Right cardiac atrium (tissue), 5 donors: ENCODE measurements around the gene SBSN. TPM values are rescaled to one million over a fixed set of nuclear protein-coding genes. Genes with fewer than 3 reads are reported as not detected.

Experiments
- ATAC-seq, 2 donors: fragments of 200-7000 bp; cut with Tn5 transposase; one replicate each; pipeline versions ENCODE4 v1.8.0 to v1.9.1; 2020; ENCODE audit warnings: moderate library complexity in 2 of 2, mild to moderate bottlenecking in 1 of 2
- DNase-seq, 3 donors: peaks; one replicate each; pipeline ENCODE4 v3.0.0-alpha.2; 2020
- H3K27ac ChIP-seq: one replicate; pipeline ENCODE4 v1.5.1; 2013; ENCODE audit warnings: mild to moderate bottlenecking, low read length, control low read depth, moderate library complexity
- H3K27me3 ChIP-seq: one replicate; pipeline ENCODE4 v1.6.1; 2013; ENCODE audit not compliant: control insufficient read depth, insufficient read depth
- H3K4me1 ChIP-seq: one replicate; pipeline ENCODE4 v1.6.1; 2013; ENCODE audit warnings: low read length; ENCODE audit not compliant: control insufficient read depth, insufficient read depth
- H3K4me3 ChIP-seq: one replicate; pipeline ENCODE4 v1.5.1; 2013; ENCODE audit warnings: low read length, control low read depth
- H3K9me3 ChIP-seq: one replicate; pipeline ENCODE4 v1.6.1; 2013; ENCODE audit warnings: low read length; ENCODE audit not compliant: control insufficient read depth
- WGBS: extraction: QIAGEN DNeasy Blood & Tissue Kit; methylation state at CpG from one replicate; pipeline ENCODE4 v1.1.7; 2013; 5-methylcytosine and 5-hydroxymethylcytosine counted together
- intact Hi-C, 4 donors: fragments of 100-400 bp; cut with DNase I; formaldehyde crosslinking; loops; one replicate each; pipeline versions ENCODE4 v1.11.0 to v1.14.0; 2022 to 2023
- polyA plus RNA-seq: library from polyadenylated mRNA; stranded (reverse); fragments of 200-250 nt; gene quantifications from one replicate; pipeline ENCODE4 v1.2.3, GENCODE V29; 2013
- total RNA-seq, 4 donors: library from RNA; stranded (reverse); fragmentation: NEBNext Ultra II Directional; extraction: Animal tissue kit (Norgen Biotek cat#: 25700); gene quantifications; one replicate each; pipeline ENCODE4 v1.2.1, GENCODE V29; 2021
- donor health status: healthy with polysubstance abuse.
- donor health status: DM: no; HTN: yes; CAD: no.
- donor health status: DM: no; HTN: no; CAD: no.
- donor health status: DM: no; HTN: yes; CAD: no; lungs with severe emphysema.
- donor health status: DM: yes; HTN: yes; CAD: no.

Gene SBSN
- total and polyA plus RNA-seq, 5 donors, result not detected

DNA sequence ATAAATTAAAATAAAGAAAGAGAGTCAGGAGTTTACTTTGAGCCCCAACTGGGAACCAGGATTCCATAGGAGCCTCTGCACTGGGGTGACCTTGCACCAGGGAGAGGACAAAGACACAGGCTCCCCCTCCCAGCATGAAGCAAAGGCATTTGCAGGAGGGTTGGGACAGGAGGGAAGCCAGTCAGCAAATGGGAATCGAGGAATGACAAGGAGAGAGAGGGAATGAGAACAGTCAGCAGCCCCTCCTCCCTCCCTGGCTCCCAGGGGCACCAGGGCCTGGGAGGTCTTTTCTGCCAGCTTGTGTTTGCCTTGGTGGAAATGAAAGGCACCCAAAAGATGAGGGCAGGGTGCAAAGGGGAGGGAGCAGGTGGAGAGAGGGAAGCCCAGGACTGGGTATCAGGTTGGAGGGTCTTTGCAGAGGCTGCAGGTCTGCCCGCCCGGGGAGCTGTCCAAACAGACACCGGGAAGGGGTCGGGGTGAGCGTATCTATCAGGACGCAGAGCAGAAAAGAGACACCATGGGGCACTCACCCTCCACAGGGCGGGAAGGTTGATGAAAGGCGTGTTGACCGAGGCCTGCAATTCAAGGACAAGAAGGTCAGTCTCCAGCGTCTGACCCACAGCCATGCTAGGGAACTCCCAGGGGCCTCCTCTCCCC is 3.8 kb downstream of the SBSN start:
- intact Hi-C loops, result no loop called here
- no peaks in the 10 kb centered on the region for H3K9me3 ChIP-seq
- H3K27me3 ChIP-seq, result no peaks in the 10 kb centered on the region
- H3K4me1 ChIP-seq, result no peaks in the 10 kb centered on the region
- 29% methylated on average over 11 of the region's 11 CpGs for WGBS
- no peak overlapping the region for H3K27ac ChIP-seq
- no peak for DNase-seq
- no peak for ATAC-seq
- H3K4me3 ChIP-seq, result no peak overlapping the region

DNA sequence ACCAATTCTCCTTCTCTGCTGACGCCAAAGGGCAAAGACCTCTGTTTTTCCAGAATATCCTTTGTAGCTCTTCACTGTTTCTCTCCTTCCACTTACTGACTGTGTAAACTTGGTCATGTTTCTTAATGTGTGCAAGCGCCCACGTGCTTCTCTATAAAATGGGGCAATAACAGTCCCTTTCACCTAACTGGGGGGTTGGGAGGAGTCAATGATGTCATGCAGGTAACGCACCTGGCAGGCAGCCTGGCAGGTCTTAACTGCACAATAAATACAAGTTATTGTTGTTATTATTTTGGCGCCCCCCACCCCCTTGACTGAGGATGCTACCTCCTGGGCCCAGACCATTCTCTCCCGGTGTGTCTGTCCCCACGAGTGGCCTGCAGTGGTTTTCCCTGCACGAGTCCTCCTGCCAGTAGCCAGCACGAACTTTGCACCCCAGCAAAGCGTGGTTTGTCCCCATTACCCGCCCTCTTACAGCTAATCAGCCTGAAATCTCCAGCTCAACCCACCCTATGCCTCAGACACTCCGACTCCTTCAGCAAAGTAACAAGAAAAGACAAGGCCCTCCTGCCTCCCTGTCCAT is 5.3 kb downstream of the SBSN start:
- intact Hi-C loops, result no loop called here
- Histone ChIP-seq H3K4me3 (no peak overlapping the region), H3K27me3 (no peaks in the 10 kb centered on the region), H3K9me3 (no peaks in the 10 kb centered on the region), H3K4me1 (no peaks in the 10 kb centered on the region), H3K27ac (no peak overlapping the region)
- DNase-seq (no peak), ATAC-seq (no peak)
- 81% methylated on average over 12 of the region's 12 CpGs for WGBS

DNA sequence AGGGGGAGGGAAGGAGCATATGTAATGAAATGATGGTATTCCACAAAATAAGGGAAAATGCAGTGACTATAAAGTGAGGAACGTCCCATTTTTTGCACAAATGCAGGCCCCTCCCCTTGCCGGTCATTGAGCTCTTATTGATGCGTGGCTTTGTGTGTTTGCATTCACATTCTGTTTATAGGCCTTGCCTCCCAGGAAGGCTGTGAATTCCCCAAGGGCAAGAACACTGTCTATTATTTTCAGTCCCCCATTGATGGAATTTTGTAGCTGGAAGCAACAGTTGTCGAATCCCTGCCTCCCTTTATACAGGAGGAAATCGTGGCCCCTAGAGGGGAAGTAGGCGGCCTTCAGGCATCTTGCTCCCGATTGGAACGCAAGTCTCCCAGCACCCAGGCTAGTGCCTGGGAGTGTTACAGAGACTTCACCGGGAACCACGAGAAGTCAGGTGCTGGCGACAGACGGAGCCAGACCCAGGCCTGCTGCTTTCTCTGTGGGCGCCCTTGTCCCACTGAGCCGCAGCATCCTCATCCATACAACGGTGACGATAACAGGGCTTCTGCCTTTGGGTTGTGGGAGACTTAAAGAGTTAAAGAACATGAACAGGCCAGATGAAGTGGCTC is 6.9 kb downstream of the SBSN start:
- WGBS, result 57% methylated on average over 16 of the region's 16 CpGs
- no peak overlapping the region for H3K27ac ChIP-seq
- H3K4me3 ChIP-seq, result no peak overlapping the region
- DNase-seq (peak in 1 of 3 donors; percentile 17), ATAC-seq (no peak)
- no peaks in the 10 kb centered on the region for H3K27me3 ChIP-seq
- no peaks in the 10 kb centered on the region for H3K9me3 ChIP-seq
- intact Hi-C loops, result no loop called here
- no peaks in the 10 kb centered on the region for H3K4me1 ChIP-seq

DNA sequence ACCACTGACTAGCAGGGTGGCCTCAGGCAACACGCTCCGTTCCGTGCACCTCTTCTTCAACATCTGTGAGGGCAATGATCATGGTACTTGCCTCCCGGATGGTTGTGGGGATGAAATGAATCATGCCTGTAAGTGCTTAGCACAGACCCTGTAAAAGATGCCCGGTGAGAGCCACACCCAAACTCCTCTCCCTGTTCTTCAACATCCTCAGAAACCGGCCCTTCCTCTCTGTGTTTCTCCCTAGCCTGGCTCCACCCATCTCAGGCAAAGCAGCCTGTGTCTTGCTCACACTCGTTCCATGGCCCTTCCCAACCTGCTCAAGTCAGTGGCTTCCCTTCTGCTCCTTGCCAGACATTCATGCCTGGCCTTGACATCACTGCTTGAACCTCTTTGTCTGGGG is 8.8 kb downstream of the SBSN start:
- WGBS, result 65% methylated on average over 7 of the region's 7 CpGs
- H3K27me3 ChIP-seq, result no peaks in the 10 kb centered on the region

DNA sequence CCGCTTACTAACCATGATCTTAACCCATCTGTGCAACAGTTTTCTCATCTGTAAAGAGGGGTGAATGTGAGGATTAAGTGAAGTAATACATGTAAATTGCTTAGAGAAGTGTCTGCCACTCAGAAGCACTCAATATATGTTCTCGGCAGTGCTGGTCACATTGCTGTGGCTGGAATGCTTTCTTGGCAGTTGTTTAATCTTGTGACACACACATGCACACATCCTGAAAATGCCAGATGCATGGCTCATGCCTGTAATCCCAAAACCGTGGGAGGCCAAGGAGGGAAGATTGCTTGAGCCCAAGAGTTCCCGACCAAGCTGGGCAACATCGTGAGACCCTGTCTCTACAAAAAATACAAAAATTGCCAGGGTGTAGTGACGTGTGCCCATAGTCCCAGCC is 9.8 kb downstream of the SBSN start:
- no peaks in the 10 kb centered on the region for H3K4me1 ChIP-seq
- no peak overlapping the region for H3K4me3 ChIP-seq
- peak in 1 of 3 donors; percentile 6 for DNase-seq
- 44% methylated on average over 6 of the region's 6 CpGs for WGBS
- no peak overlapping the region for H3K27ac ChIP-seq
- H3K27me3 ChIP-seq, result no peaks in the 10 kb centered on the region
- ATAC-seq, result no peak
- intact Hi-C loops, result loop anchor here in 1 of 4 donors (10.0 kb wide), 1 partner anchor 66 kb away; the partner anchor contains the start of gene PMIS2
- H3K9me3 ChIP-seq, result no peaks in the 10 kb centered on the region

More for the DNA sequence above, 8.8 kb downstream of the SBSN start:
- Histone ChIP-seq H3K9me3 (no peaks in the 10 kb centered on the region), H3K27ac (no peak overlapping the region), H3K4me1 (no peaks in the 10 kb centered on the region), H3K4me3 (no peak overlapping the region)
- intact Hi-C loops, result loop anchor here in 1 of 4 donors (10.0 kb wide), 1 partner anchor 66 kb away; the partner anchor contains the start of gene PMIS2
- ATAC-seq, result no peak
- DNase-seq, result no peak

DNA sequence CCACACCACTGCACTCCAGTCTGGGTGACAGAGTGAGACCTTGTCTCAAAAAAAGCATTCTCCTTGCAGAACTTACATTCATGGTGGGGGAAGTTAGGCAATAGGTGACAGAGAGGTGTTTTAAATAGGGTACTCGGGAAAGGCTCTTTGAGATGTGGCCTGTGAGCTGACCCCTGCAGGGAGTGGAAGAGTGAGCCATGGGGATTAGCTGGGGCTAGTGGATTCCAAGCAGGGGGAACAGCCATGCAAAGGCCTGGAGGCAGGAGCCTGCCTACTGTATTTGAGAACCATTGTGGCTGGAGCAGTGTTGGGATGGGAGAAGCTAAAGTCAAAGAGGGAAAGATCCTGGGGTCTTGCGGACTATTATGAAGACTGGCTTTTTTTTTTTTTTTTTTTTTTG is 10.8 kb downstream of the SBSN start:
- Histone ChIP-seq H3K27ac (no peak overlapping the region), H3K4me3 (no peak overlapping the region), H3K9me3 (no peaks in the 10 kb centered on the region), H3K4me1 (no peaks in the 10 kb centered on the region), H3K27me3 (no peaks in the 10 kb centered on the region)
- WGBS, result 82% methylated on average over 2 of the region's 2 CpGs
- intact Hi-C loops, result loop anchor here in 1 of 4 donors (10.0 kb wide), 1 partner anchor 67 kb away; the partner anchor contains the start of gene PMIS2
- DNase-seq (peak in 1 of 3 donors; percentile 1), ATAC-seq (no peak)

DNA sequence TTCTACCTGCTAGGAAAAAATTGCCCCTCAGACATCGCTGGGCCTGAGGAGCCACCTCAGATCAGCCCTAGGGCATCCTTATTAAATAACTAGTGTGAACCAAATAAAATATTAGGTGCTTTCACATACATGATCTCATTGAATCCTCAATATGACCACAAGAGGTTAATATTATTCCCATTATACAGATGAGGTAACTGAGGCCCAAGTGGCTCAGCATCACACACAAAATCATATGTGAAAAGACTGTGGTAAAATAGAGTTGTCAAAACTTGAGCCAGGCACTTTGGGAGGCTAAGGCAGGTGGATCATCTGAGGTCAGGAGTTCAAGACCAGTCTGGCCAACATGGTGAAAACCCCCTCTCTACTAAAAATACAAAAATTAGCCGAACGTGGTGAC is 11.8 kb downstream of the SBSN start:
- ATAC-seq, result no peak
- no peak for DNase-seq
- Histone ChIP-seq H3K9me3 (no peaks in the 10 kb centered on the region), H3K4me1 (no peaks in the 10 kb centered on the region), H3K4me3 (no peak overlapping the region), H3K27ac (no peak overlapping the region), H3K27me3 (no peaks in the 10 kb centered on the region)
- intact Hi-C loops, result loop anchor here in 1 of 4 donors (10.0 kb wide), 1 partner anchor 68 kb away; the partner anchor contains the start of gene PMIS2
- WGBS, result 88% methylated on average over 3 of the region's 3 CpGs

DNA sequence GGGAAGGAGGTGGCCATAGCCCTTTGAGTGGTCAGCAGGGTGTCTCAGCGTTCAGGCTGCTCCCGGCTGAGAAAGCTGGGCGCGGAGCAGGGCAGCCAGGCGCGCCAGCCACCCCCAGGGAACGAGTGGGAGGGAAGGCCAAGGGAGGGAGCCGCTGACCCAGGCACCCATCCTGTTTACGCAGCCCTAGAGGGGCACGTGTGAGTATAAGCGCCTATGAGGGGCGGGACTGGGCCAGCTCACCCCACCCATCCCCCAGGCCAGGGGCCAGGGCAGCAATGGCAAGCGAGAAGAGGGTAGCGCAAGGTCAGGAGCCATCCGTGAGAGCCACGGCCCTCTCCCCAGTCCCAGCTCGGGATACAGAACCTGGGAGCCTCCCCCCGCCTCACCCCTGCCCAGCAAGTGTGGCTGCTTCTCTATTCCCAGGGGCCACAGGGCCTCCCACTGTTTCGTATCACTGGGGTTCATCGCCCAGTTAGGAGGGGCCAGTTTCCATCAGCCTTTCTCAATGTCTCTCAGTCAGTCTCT is 13.8 kb downstream of the SBSN start:
- Histone ChIP-seq H3K4me3 (no peak overlapping the region), H3K27me3 (no peaks in the 10 kb centered on the region), H3K4me1 (no peaks in the 10 kb centered on the region), H3K27ac (no peak overlapping the region), H3K9me3 (no peaks in the 10 kb centered on the region)
- peak in 1 of 2 donors; percentile 47 for ATAC-seq
- WGBS, result 19% methylated on average over 20 of the region's 20 CpGs
- intact Hi-C loops, result loop anchor here in 1 of 4 donors (10.0 kb wide), 1 partner anchor 70 kb away; the partner anchor contains the start of gene PMIS2
- no peak for DNase-seq

DNA sequence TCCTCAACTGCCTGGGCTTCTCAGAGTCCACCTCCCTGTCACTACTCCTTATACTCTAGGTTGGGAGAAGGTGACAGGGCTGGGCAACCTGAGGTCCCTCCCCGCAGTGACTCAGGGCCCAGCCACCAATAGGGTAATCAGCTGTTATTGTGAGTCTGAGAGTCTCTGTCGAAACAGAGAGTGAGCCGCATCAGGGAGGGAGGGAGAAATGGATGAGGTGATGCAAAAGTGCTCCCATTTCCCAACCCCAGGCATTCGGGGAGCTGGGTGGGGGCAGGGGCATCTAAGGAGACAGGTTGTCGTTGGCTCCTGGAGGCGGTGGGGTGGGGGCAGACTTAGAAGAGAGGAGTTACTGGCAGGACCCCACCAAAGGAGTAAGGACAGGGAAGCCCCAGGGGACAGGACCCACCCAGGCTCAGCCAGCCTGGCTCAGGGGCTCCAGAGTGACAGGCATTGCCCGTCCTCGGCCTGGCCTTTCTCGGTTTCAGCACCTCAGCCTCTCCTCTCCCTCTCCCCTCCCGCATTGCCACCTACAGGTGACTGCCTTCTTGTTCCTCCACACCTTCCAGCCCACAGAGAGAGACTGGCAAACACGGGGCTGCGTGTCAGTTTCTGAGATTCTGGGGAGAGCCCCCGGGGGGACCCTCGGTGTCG is 14.4 kb downstream of the SBSN start, which contains the start of gene DMKN:
Gene DMKN, minus strand, starts transcription at position 22 of the 654 bp plus-strand sequence. CDS start 174 bp downstream, outside the sequence.
- 18% methylated on average over 15 of the region's 15 CpGs for WGBS
- Histone ChIP-seq H3K27ac (no peak within 1 kb of the TSS), H3K4me3 (no peak within 1 kb of the TSS), H3K9me3 (no peaks in the 10 kb centered on the region), H3K4me1 (no peaks in the 10 kb centered on the region), H3K27me3 (no peaks in the 10 kb centered on the region)
- DNase-seq, result no peak
- ATAC-seq, result no peak
- intact Hi-C loops, result loop anchor here in 1 of 4 donors (10.0 kb wide), 1 partner anchor 71 kb away; the partner anchor contains the start of gene PMIS2

DNA sequence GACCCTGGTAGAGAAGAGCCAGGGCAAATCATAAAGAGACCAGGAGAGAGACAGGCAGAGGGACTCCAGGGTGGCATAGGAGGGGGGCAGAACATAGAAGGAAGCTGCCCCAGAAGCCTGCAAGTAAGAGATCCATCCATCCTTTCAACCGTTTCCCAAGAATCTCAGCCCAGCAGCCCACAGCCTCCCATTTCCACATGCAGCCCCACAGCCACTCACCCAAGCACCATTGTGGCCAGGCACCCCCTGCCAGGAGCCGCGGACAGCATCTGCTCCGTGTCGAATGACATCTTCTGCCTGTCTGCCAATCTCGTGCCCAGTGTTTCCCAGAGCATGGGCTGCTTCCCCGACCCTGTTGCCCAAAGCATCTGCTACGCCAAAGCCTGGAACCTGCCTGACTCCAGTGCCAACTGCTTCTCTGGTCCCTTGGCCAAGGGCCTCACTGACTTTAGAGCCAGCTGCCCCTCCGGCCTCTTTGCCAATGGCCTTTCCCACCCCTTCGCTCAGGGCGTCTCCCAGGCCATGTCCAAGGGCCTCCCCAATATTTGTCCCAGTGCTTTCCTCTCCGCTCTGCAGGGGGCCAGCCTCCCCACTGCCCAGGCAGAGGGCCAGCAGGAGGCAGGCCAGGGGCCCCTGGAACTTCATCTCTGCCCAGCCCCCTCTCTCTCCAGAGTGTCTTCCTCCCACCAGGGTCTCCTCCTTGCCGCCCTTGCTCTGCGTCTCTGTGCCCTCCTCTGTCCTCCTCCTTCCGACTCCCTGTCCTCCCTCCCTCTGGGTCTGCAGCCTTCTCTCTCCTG is 15.1 kb downstream of the SBSN start:
- intact Hi-C loops, result loop anchor here in 1 of 4 donors (10.0 kb wide), 1 partner anchor 72 kb away; the partner anchor contains the start of gene PMIS2
- Histone ChIP-seq H3K27me3 (no peaks in the 10 kb centered on the region), H3K4me1 (no peaks in the 10 kb centered on the region), H3K4me3 (no peak overlapping the region), H3K9me3 (no peaks in the 10 kb centered on the region), H3K27ac (no peak overlapping the region)
- no peak for DNase-seq
- WGBS, result 65% methylated on average over 15 of the region's 15 CpGs
- no peak for ATAC-seq
